Kidney tubule cell (primary cell): ENCODE results near the gene ACAD8.
"Not testable (repeated sequence)": the region's sequence is repeated elsewhere in the genome, so short reads cannot be mapped to it uniquely, and the experiment has no call there.

Experiments
- DNase-seq: peaks from one replicate; pipeline ENCODE4 v3.0.0-alpha.2; 2018; ENCODE audit warnings: low spot score

ACAD8 gene

GRCh38 chr11:134240592-134240991 lies 12.8 kb upstream of the ACAD8 start:
- no peak for DNase-seq

GRCh38 chr11:134242376-134242775 lies 11.0 kb upstream of the ACAD8 start:
- no peak for DNase-seq

- no peak for DNase-seq
These were observed 9.5 kb upstream of the ACAD8 start for GRCh38 chr11:134243913-134244312.

GRCh38 chr11:134244593-134244992 lies 8.8 kb upstream of the ACAD8 start:
- peak; percentile 31 for DNase-seq

GRCh38 chr11:134245434-134245833 lies 7.9 kb upstream of the ACAD8 start:
- DNase-seq = no peak

- no peak for DNase-seq
These were observed 7.3 kb upstream of the ACAD8 start for GRCh38 chr11:134246100-134246499.

GRCh38 chr11:134246678-134247077 lies 6.7 kb upstream of the ACAD8 start:
- no peak for DNase-seq

- no peak for DNase-seq
These were observed 4.4 kb upstream of the ACAD8 start for GRCh38 chr11:134248910-134249480.

- no peak for DNase-seq
These were observed 3.1 kb upstream of the ACAD8 start for GRCh38 chr11:134250246-134250645.

GRCh38 chr11:134250675-134251074 lies 2.7 kb upstream of the ACAD8 start:
- no peak for DNase-seq

- no peak for DNase-seq
These were observed 801 bp upstream of the ACAD8 start for GRCh38 chr11:134252346-134253187.

GRCh38 chr11:134254433-134255183 lies 1.2 kb downstream of the ACAD8 start:
- no peak for DNase-seq

GRCh38 chr11:134255184-134255561 lies 1.8 kb downstream of the ACAD8 start:
- DNase-seq = not testable (repeated sequence)

- no peak for DNase-seq
These were observed 3.7 kb downstream of the ACAD8 start for GRCh38 chr11:134257101-134257500.

- no peak for DNase-seq
These were observed 5.2 kb downstream of the ACAD8 start for GRCh38 chr11:134258577-134258976.

- DNase-seq = no peak
These were observed 7.1 kb downstream of the ACAD8 start for GRCh38 chr11:134260503-134260902.

- no peak for DNase-seq
These were observed 7.6 kb downstream of the ACAD8 start for GRCh38 chr11:134260983-134261382.

GRCh38 chr11:134261626-134262488 lies 8.5 kb downstream of the ACAD8 start:
- peak; percentile 20 for DNase-seq

GRCh38 chr11:134264966-134265764 lies 11.8 kb downstream of the ACAD8 start:
- no peak for DNase-seq

GRCh38 chr11:134266440-134266839 lies 13.1 kb downstream of the ACAD8 start:
- no peak for DNase-seq

- DNase-seq = no peak
These were observed 13.5 kb downstream of the ACAD8 start for GRCh38 chr11:134266841-134267251.
